Stomach (tissue), 9 donors: ENCODE measurements around the gene NCKAP5L. TPM values are rescaled to one million over a fixed set of nuclear protein-coding genes. Genes with fewer than 3 reads are reported as not detected.
A peak's percentile ranks its signal among the peaks of the same experiment; 100 is the strongest.

Source experiments
- DNase-seq, 2 donors: peaks; one replicate each; pipeline versions ENCODE4 v3.0.0 to v3.0.0-alpha.2; 2013 to 2019
- H3K27ac ChIP-seq, 5 donors: fragments of 200-600 bp in 4 of 5; sonication (generic) in 4 of 5; one replicate each; pipeline ENCODE4 v1.5.1; 2013 to 2019; ENCODE audit warnings: mild to moderate bottlenecking in 1 of 5, moderate library complexity in 1 of 5
- H3K27me3 ChIP-seq, 3 donors: fragments of 200-600 bp; sonication (generic); one replicate each; pipeline ENCODE4 v1.5.1; 2017 to 2019; ENCODE audit warnings: mixed run types in 1 of 3
- H3K36me3 ChIP-seq, 4 donors: fragments of 200-600 bp; sonication (generic); 1 replicate in 3 of 4; 2 replicates in 1 of 4; pipeline ENCODE4 v1.5.1; 2016 to 2019
- H3K4me1 ChIP-seq, 4 donors: fragments of 200-600 bp; sonication (generic); one replicate each; pipeline ENCODE4 v1.5.1; 2016 to 2019
- H3K4me3 ChIP-seq, 4 donors: fragments of 200-600 bp; sonication (generic) in 3 of 4; one replicate each; pipeline ENCODE4 v1.5.1; 2016 to 2019; ENCODE audit warnings: mild to moderate bottlenecking in 1 of 4
- H3K9me3 ChIP-seq, 4 donors: fragments of 200-600 bp; sonication (generic); one replicate each; pipeline ENCODE4 v1.5.1; 2016 to 2019
- EP300 ChIP-seq: sonication (generic); formaldehyde crosslinking; IDR thresholded peaks from one replicate; pipeline ENCODE4 v1.6.1; 2017; ENCODE audit warnings: antibody characterized with exemption
- POLR2A ChIP-seq, 4 donors: fragments of 450-650 bp; IDR thresholded peaks; one replicate each; pipeline ENCODE4 v1.6.1; 2016; ENCODE audit warnings: antibody characterized with exemption in 4 of 4, control low read depth in 2 of 4, mild to moderate bottlenecking in 1 of 4, moderate library complexity in 1 of 4
- POLR2AphosphoS5 ChIP-seq, 3 donors: sonication (generic); formaldehyde crosslinking; IDR thresholded peaks; one replicate each; pipeline ENCODE4 v1.6.1; 2016; ENCODE audit warnings: antibody characterized with exemption in 3 of 3
- WGBS, 5 donors: extraction: QIAGEN DNeasy Blood & Tissue Kit in 3 of 5; methylation state at CpG; one replicate each; pipeline versions ENCODE4 v1.1.5 to v1.1.7; 2013 to 2018; 5-methylcytosine and 5-hydroxymethylcytosine counted together
- intact Hi-C: fragments of 100-400 bp; cut with DNase I; formaldehyde crosslinking; loops from one replicate; pipeline ENCODE4 v1.15.1; 2023; ENCODE audit warnings: low total_unique reads
- polyA plus RNA-seq, 3 donors: library from polyadenylated mRNA; stranded (reverse); fragments of 200-250 nt; gene quantifications; one replicate each; pipeline ENCODE4 v1.2.3, GENCODE V29; 2013
- total RNA-seq, 5 donors: library from RNA; depleted of rRNA; stranded (reverse); fragments of >200 nt; gene quantifications; one replicate each; pipeline versions ENCODE4 v1.1.0 to v1.2.3, GENCODE V29; 2014 to 2016
- TF ChIP-seq, protein P1 (sequence below), 7 experiments: fragments of 450-650 bp in 4 of 7; fragments of 200-600 bp in 3 of 7; sonication (generic) in 3 of 7; IDR thresholded peaks; one replicate each; pipeline ENCODE4 v1.5.1; 2016 to 2019; ENCODE audit warnings: antibody characterized with exemption in 7 of 7, control low read depth in 2 of 7, mild to moderate bottlenecking in 1 of 7
- donor health status: healthy with polysubstance abuse.
- donor health status: Bipolar disorder and iron deficiency.
- donor health status: healthy.

NCKAP5L gene
- total and polyA plus RNA-seq, 8 donors, result 3.5 to 16.5 (median 7.0) TPM

DNA sequence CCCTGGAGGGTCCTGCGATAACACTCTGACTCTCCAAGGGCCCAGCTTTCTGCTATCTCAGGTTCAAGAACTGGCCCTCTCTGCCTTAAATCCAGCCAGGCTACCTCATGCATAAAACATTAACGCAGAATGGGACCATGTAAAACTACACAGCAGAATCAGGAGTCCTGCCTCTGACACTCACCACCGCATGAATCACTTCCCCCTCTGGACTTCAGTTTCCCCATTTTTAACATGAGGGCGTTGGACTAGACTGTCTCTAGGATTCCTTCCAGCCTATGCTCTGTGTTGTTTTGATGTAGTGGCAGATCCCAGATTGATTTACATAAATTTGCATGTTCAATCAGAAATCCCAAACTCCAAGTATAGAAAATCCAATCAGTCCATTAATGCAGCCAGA lies 3.3 kb downstream of the NCKAP5L start:
- WGBS, 5 donors, result 65 to 78% (median 73%) methylated on average over 4 of the region's 4 CpGs
- TF ChIP-seq POLR2AphosphoS5 (IDR thresholded peaks at IDR 0.05) (no peak), POLR2A (IDR thresholded peaks at IDR 0.05) (no peak), EP300 (no peak)
- TF ChIP-seq, protein P1, sequence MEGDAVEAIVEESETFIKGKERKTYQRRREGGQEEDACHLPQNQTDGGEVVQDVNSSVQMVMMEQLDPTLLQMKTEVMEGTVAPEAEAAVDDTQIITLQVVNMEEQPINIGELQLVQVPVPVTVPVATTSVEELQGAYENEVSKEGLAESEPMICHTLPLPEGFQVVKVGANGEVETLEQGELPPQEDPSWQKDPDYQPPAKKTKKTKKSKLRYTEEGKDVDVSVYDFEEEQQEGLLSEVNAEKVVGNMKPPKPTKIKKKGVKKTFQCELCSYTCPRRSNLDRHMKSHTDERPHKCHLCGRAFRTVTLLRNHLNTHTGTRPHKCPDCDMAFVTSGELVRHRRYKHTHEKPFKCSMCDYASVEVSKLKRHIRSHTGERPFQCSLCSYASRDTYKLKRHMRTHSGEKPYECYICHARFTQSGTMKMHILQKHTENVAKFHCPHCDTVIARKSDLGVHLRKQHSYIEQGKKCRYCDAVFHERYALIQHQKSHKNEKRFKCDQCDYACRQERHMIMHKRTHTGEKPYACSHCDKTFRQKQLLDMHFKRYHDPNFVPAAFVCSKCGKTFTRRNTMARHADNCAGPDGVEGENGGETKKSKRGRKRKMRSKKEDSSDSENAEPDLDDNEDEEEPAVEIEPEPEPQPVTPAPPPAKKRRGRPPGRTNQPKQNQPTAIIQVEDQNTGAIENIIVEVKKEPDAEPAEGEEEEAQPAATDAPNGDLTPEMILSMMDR (IDR thresholded peaks at IDR 0.05), result no peak
- intact Hi-C loops, result no loop called here
- Histone ChIP-seq H3K4me3 (no peak overlapping the region), H3K4me1 (peaks cover 45 to 75% (median 62%) of the 10 kb centered on the region in 4 donors), H3K27me3 (no peaks in the 10 kb centered on the region), H3K27ac (peak overlapping the region in 4 of 5 donors; percentile 53 to 94 (median 93)), H3K36me3 (peaks cover 0 to 8% (median 1%) of the 10 kb centered on the region in 4 donors), H3K9me3 (no peaks in the 10 kb centered on the region)
- DNase-seq, result no peak

DNA sequence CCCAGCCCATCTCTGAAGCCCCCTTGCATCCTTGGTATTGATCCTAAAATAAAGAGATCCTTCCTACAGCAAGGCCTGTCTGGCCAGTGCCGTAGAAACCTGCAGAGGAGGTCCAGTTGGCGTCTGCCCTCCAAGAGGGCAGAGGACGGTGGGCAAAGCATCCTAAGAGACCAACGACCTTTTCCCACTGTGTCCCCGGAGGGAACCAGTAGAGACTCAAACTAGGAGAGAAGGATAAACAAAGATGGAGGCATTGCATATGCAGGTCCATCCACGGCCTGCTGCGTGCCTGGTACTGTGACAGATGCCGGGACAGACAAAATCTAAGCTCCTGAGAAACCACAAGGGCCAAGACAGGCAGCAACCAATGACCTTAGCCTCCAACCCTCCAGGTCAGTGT lies 3.8 kb downstream of the NCKAP5L start:
- no peak for DNase-seq
- no peaks in the 10 kb centered on the region for H3K27me3 ChIP-seq
- peak overlapping the region in 4 of 5 donors; percentile 53 to 94 (median 93) for H3K27ac ChIP-seq
- H3K4me1 ChIP-seq, result peaks cover 45 to 73% (median 63%) of the 10 kb centered on the region in 4 donors
- intact Hi-C loops, result no loop called here
- H3K4me3 ChIP-seq, result no peak overlapping the region
- 83 to 90% (median 89%) methylated on average over 8 of the region's 8 CpGs for WGBS, 5 donors
- TF ChIP-seq POLR2A (IDR thresholded peaks at IDR 0.05) (no peak), POLR2AphosphoS5 (IDR thresholded peaks at IDR 0.05) (no peak), EP300 (no peak)
- TF ChIP-seq, protein P1 (IDR thresholded peaks at IDR 0.05), result no peak
- H3K36me3 ChIP-seq, result peaks cover 0 to 8% (median 1%) of the 10 kb centered on the region in 4 donors
- H3K9me3 ChIP-seq, result no peaks in the 10 kb centered on the region

DNA sequence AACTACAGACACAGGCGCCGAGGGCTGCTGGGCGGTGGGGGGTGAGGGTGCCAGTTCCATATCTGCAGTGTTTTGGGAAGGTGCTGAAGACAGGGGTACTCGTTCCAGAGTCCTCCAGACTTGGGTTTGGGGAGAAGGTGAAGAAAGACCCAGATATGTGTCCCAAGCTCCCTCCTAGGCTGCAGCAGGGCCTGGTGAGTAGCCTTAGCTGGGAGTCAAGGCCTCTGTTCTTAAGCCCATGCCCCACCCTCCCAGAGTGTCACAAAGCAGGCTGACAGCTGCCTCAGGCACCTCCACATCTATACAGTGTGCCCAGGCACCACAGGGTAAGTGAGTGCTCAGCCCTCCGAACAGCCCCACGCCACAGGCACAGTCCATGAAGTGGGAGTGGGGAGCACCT lies 4.3 kb downstream of the NCKAP5L start:
- intact Hi-C loops, result no loop called here
- peaks cover 0 to 8% (median 1%) of the 10 kb centered on the region in 4 donors for H3K36me3 ChIP-seq
- no peak overlapping the region for H3K4me3 ChIP-seq
- 85 to 93% (median 91%) methylated on average over 5 to 6 of the region's 6 CpGs for WGBS, 5 donors
- no peak for DNase-seq
- H3K27me3 ChIP-seq, result no peaks in the 10 kb centered on the region
- TF ChIP-seq POLR2A (IDR thresholded peaks at IDR 0.05) (no peak), POLR2AphosphoS5 (IDR thresholded peaks at IDR 0.05) (no peak), EP300 (no peak)
- TF ChIP-seq, protein P1 (IDR thresholded peaks at IDR 0.05), result no peak
- no peaks in the 10 kb centered on the region for H3K9me3 ChIP-seq
- H3K4me1 ChIP-seq, result peaks cover 40 to 69% (median 59%) of the 10 kb centered on the region in 4 donors
- H3K27ac ChIP-seq, result peak overlapping the region in 3 of 5 donors; percentile 93 to 94 (median 93)

DNA sequence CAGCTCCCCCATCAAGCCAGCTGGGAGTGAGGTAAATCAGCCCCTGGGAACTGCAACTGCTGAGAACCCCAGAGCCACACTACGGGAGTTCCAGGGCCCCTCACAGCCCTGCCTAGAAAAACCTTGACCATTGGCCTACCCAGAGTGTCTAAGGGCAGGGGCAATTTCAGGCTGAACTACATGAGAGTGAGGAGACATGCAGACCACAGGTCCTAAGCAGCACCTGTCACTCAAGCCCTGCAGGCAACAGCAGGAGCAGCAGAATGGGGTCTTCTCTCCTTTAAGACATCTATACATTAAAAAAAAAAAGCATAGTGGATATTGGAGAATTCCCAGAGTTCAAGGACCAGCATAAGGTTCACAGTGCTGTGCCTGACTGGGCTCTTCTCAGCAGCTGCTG lies 4.9 kb downstream of the NCKAP5L start:
- DNase-seq, result no peak
- intact Hi-C loops, result no loop called here
- TF ChIP-seq POLR2A (IDR thresholded peaks at IDR 0.05), result no peak
- TF ChIP-seq, protein P1 (IDR thresholded peaks at IDR 0.05), result no peak
- TF ChIP-seq EP300, result no peak
- TF ChIP-seq POLR2AphosphoS5 (IDR thresholded peaks at IDR 0.05), result no peak
- Histone ChIP-seq H3K27me3 (no peaks in the 10 kb centered on the region), H3K4me1 (peaks cover 38 to 66% (median 54%) of the 10 kb centered on the region in 4 donors), H3K36me3 (peaks cover 0 to 8% (median 1%) of the 10 kb centered on the region in 4 donors), H3K9me3 (no peaks in the 10 kb centered on the region), H3K27ac (no peak overlapping the region), H3K4me3 (no peak overlapping the region)
- WGBS, 5 donors, result 83 to 89% (median 85%) methylated on average over 1 of the region's 1 CpG
